SKM-1 treated with dmso at 0.1 percent for 144 hours (cell line): Measurements from ENCODE around the gene LAPTM4A.
"Not testable (repeated sequence)": the region's sequence is repeated elsewhere in the genome, so short reads cannot be mapped to it uniquely, and the experiment has no call there.

Source experiments
- DNase-seq: peaks from one replicate; lab custom pipeline; 2025; ENCODE audit not compliant: unreplicated experiment; lab: John Stamatoyannopoulos, UW

LAPTM4A gene

DNA sequence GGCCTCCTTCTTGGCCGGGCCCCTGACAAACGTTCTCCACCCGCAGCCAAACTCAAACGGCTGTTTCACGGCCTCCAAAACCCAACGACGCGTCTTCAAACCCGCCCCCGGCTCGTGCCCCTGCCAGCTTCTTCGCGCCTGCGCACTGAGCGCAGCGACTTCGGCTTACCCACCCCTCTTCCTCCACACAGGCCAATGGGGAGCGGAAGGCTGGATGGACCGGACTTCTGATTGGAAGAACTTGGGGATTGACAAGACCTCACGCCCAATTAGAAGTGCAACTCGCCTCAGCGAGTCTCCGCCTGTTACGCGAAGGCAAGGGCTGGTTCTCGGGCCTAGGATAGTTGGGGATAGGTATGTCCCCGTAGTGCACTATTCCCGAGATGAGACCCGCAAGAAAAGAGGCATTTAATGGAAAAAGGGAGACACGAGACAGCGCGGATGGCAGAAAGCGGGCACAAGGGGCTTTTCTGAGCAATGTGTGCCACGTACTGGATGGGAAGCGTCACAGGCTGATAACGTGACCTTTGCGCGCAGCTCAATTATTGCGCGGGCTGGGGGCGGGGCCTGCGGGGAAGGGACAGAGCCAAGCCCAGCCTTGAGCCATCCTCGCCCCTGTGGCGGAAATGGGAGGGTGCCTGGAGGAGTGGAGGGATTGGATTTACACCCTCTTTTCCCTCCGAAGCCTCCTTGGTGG, at the start of gene LAPTM4A:
TSS of gene LAPTM4A (minus strand) at position 97 of the 697 bp plus-strand sequence. CDS start 108 bp downstream, outside the sequence.
- peak; percentile 98 for DNase-seq

DNA sequence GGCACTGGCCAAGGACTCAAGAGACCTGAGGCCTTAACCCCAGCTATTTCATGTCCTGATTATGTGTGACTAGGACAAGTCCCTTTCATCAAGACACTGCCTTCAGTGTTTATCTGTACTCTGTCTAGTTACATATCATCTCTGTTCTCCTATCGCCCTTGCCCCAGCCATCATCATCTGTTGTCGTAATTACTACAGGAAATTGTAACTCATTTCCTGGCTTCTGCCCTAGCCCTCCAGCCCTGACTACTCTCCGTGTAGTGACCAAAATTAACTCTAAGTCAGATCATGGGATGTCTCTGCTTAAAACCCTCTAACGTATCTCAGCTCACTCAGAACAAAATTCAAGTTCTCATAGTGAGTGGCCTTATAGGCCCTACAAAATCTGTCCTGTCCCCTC, 49.3 kb upstream of the LAPTM4A start:
- DNase-seq: no peak

DNA sequence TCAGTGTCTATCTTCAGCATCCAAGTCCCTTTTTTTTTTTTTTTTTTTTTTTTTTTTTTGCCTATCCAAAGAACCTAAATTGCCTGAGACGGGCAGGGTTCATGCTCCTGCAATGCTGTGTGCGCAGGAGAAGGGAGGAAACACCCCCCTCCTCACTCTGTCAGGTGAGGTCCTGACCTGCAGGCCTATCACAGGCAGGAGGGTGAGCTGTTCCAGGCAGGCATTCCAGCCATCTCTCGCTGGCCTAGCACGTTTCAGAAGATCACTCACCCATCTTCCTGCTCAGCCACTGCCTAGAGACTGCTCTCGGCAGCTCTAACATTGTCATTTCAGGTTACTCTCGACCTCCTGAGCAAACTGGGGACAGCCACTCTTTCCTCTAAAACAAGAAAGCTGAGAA, 48.4 kb upstream of the LAPTM4A start:
- no peak for DNase-seq

DNA sequence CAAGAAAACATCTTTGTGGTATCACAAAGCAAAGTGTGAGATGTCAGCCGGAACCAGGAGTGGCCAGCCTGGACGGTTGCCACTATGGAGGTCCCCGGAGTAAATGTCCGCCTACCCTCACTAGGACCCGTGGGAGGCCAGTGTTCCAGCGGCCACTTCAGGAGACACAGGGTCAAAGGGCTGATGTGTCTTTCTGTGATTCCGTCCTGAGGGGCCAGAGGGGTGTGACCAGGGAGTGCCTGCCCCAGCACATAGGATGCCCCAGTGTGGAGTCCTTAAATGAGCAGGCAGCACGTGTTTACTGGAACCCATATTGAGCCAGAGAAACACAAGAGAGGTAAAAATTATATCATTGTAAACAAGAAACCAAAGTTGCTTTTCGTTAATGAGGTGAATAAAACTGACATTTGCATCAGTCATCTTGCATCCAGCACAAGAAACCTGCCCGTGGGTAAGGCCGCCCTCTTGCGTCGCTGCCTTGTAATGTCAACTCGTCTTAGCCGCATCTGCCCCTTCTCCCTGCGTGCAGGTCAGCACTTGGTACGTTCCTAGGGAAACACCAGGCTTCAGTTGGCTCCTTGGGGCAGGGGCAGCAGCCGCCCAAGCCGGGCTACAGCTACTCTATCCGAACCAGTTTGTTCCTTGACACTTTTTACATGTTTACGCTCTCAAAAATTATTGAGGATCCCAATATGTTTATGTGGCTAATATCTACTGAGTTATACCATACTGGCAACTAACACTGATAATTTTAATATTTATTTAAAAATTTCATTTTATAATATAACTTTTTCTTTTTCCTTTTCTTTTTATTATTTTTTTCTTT, 46.7 kb upstream of the LAPTM4A start:
- peak; percentile 83 for DNase-seq

DNA sequence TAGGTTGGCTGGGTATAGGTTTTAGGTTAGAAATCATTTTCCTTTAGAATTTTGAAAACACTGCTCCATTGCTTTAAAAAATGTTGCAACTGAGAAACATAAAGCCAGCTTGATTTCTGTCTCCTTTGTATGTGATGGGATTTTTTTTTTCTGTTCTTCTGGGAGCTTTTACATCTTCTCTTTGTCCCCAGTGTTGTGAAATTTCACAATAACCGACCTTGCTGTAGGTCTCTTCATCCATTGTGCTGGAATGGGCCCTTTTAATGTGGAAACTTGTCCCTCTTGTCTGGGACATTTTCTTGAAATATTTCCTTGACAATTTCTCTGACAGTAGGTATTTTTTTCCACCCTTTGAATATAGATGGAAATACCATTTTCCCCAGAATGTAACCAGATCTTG, 44.0 kb upstream of the LAPTM4A start:
- DNase-seq: no peak

DNA sequence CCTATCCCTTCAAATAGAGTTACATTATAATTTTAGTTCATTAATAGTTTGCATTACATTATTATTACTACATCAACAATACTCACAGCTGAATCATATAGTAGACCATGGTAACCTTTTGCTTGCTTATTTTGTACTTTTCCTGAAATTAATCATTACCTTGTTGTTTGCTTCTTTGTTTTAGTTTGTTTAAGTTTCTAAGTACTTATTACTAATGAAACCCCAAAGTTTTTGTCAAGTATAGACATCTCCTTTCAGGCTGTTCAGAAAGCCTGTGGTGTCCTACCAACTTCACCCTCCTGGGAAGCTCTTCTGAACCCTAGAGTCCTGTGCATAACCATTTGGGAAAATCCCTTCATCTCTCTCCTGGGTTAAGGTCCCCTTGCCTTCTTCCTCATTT, 43.5 kb upstream of the LAPTM4A start:
- DNase-seq: no peak

DNA sequence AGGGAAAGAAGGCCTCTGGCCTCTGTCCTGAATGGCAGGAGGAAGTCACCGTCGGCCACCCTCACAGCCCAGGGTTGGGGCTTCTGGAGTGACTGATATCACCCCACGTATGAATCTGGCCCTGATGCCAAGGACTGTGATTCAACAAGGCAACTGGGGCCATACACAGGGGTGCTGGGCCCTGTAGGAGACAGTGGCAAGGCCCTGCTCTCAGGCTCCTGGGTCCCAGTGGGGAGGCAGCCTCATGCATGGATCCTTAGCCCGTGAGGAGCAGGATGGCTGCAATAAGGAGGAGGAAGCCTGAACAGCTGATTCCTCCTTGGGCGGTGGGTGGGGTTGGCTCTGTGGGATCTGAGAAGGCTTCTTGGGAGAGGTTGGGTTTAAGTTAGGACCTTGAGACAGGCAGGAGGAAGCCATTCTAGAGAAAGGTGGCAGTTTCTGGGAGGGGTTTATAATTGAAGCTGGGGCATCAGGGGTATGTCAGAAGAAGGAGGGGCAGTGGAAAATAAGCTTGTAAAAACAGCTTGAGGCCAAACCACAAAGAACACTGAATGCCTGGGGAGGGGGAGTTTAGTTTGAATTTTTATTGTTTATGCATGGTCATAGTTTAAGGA, 42.8 kb upstream of the LAPTM4A start:
- no peak for DNase-seq

DNA sequence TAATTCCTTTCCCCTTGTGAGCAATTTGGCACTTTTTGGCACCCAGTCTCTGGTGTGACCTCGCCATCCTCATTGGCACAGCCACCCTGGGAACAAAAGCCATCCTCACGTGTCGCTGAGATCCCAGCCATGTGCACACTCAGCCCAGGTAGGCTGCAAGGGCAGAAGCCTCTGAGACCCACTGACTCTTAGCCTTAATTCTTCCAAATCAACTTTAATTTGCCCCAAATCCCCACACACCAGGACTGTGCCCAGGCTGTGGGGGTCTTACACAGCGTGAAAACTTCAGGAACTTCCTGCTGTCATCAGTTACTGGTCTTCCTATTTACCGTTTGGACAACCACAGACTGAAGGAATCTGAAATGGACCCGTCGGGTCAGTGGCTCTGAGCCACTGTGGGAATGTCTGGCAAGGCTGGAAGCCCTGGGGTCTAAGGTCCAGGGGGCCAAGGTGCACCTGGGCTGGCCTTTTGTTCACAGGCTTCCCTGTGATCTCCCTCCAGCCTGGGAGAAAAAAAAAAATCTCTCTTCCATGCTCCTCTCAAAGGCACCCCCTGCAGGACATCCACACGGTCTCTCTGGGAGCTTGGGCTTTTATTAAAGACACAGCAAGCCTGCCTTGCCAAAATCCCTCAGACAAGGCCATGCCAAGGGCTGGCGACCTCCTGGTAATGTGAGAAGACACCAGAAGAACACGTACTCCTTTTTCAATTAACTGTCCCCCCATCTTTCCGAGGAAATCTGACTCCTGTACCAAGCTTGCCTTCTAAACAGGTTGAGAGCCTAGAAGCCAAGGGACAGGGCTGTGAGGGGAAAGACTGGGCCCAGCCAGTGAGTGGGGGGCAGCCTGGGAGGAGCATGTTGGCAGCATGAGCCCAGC, 42.1 kb upstream of the LAPTM4A start:
- DNase-seq: no peak

DNA sequence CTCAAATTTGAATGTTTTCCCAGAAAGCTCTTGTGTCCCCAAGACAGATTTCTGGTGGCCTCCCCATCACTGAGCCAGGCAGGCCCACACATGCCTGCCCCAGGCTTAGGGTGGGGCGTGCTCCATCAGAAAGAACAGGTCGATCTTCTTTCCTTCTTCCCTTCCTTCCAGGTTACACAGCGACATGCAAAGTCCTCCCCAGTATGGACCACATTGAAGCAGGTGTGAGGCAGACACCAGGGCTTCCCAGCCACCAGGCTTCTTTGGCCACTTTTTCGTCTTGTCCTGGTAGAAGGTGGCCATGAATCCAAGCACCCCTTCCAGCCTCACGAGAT, 41.4 kb upstream of the LAPTM4A start:
- DNase-seq: no peak

DNA sequence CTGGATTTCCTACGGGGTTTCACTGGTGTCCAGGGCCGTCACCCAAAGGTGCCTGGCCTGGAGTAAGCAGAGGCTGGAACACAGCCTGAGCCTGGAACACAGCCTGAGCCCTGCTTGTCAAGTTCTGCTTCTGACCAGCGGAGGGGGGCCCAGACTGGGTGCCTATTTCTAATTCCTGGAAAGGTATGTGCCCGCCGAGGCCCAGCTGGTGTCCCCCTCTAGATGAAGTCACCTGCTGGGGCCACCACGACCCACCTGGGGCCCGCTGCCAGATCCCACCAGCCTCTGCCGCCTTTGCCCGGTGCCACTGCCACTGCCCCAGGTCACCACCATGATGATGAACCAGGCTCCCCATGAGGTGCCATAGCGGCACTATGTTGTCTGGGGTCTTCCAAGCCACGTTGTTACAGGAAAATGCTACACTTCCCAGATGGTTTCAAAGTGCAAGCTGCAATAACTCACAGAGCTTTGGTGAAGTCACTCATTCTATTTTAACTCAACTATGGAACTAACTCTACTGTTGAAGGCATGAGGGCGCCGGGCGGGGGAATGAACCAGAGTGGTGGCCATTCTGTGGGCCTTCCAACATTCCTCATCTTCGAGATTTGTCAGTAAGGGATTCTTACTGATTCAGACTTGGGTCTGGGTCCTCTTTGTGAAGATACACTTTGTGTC, 40.9 kb upstream of the LAPTM4A start:
- DNase-seq: no peak

DNA sequence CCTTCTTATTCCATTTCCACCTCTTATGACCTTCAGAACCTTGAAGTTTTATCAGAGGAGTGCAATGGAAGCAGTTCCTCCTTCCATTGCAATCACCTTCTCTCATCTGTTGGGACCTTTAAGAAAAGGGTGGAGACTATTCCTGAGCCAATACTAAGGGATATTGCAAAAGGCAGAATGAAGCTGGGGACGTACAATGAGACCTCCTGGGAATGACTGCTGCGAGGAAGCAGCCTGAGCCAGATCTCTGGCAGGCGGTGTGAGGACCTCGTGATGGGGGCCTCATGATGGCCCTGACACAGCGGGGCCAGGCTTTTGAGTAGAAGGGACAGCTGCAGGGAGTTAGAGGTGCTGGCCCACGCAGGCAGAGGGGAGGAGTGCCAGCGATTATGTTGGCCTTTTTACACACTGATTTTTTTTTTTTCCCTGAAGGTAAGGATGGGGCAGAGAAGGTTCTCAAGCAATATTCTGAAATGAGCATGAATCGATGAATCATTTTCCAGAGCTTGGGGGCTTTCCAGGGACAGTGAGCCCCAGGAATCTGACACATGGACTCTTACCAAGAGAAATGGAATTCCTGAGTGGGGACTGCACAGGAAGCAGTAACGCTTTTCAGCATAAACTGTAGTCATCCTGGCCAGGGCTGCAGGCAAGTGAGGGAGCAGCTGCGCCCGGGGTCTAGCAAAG, 40.0 kb upstream of the LAPTM4A start:
- no peak for DNase-seq

DNA sequence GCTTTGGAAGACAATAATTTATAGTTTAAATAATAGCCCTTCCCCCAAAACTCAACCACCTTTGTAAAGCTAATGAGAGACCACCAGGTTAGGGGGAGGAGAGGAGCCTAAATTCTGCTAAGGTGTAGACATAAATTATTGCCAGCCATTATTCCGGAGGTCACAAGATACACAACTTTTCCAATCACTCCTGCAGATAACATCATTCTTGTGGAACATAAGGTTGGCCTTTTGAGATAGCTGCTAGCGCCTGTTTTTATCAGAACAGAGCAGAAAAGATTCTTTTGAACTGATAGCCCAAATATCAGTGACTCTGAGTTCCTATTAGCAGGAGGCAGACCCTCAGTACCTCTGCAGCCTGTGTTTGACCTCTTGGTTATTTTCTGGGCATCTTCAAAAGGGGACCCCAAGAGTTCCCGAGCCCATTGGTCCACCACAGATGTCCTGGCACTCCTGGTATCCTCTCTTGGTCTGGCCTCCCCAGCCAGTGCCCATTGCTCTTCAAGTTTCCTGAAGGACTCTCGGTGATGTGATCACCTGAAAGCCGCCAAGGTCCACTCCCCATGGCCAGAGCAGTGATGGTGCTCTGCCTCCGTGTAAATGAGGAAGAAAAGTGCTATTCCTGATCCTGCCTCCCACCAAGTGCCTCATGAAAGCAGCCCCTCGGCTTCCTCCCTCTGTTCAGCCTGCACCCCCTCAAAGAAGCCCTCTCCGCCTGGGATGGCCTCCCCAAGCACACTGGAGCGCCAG, 38.5 kb upstream of the LAPTM4A start:
- DNase-seq: no peak

DNA sequence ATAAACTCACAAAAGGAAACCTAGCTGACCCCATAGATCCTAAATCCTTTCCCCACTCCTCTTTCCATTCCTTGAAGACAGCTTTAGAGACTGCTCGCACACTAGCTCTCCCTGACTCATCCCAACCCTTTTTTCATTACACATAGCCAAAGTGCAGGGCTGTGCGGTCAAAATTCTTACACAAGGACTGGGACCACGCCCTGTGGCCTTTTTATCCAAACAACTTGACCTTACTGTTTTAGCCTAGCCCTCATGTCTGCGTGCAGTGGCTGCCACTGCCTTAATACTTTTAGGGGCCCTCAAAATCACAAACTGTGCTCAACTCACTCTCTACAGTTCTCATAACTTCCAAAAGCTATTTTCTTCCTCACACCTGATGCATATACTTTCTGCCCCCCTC, 34.5 kb upstream of the LAPTM4A start:
- not testable (repeated sequence) for DNase-seq

DNA sequence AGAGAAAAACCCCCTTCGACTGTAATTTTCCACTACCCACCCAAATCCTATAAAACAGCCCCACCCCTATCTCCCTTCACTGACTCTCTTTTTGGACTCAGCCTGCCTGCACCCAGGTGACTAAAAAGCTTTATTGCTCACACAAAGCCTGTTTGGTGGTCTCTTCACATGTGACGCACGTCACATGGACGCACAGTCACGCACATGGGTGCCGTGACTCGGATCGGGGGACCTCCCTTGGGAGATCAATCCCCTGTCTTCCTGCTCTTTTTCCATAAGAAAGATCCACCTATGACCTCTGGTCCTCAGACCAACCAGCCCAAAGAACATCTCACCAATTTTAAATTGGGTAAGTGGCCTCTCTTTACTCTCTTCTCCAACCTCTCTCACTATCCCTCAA, 31.4 kb upstream of the LAPTM4A start:
- not testable (repeated sequence) for DNase-seq

DNA sequence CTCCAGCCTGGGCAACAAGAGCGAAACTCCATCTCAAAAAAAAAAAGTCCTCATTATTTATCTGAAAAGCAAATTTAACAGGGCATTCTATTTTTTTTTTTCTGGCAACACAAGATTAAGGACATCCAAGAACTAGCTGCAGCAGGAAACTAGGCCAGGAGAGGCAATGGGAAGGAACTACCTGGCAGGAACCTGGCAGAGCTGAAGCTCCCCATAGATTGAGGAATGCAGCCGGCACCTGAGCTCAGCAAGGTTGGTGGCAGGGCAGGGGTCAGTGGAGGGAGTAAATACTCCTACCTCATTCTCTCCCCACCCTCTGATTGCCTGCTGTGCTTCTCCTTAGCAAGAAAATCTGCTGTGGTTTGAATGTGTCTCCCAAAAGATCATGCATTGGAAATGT, 30.4 kb upstream of the LAPTM4A start:
- no peak for DNase-seq

DNA sequence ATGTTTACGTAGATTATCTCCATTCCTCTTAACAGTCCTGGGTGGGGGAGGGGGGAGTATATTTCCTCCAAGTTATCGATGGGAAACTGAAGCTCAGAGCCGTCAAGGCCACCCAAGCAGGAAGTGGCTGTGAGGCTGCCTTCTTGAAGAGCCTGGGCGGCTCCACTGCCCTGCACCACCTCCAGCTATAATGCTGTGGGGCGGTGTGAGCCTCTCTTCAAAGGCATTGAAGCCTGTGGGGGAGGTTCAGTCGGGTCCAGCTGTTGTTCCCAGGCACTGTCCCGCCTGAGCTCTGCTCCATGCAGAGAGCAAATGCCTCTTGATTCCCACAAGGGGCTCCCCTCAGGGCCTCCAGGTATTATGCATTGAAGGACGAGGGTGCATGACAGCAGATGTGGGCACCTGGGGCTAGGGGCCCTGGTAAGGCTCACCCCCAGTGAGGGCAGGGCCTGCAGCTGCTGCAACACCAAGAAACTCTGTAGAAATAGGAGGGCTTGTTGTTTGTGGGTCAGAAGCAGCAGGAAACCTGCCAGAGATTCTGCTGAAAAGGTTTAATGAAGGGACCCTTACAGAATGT, 29.5 kb upstream of the LAPTM4A start:
- no peak for DNase-seq

DNA sequence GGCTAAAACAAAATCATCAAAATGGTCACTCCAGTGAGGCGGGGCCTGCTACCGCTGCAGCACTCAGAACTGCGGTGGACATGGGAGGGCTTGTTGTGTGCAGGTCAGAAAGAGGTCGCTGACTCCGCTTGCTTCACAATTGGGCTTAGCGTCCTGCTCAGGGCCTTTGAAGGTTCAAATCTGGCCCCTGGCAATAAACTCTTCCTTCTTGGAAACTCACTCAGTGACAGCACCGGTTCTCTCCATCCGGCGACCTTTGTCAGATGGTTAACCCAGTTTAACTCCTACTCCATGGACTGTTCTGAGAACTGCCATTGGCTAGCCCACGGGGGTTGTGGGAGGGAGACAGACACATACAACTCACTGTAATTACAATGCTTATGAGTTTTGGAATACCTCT, 29.0 kb upstream of the LAPTM4A start:
- no peak for DNase-seq

DNA sequence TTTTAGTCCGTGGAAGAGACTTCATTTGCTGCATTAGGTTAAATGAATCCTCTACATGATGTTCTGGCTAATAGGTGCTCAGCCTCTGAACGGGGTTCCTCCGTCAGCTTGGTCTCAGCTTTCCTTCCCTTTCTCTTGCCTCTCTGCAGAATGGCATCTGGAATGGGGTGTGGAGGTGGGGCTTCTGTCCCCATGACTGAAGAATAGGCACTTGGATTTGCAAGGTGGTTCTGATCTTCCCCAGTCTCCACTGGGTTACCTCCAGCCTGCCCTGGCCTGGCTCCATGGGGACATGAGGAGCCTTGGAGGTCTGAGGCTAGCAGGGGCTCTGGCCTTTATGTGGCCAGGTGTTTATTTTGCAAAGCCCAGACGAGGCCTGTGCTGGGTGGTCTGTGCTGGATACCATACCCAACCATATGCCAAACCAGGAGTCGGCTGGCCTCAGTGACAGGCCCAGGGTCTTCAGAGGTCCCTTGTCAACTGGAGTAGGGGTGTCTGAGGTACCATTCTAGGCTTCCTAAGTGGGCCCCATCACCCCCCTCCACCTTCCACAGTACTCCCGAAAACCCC, 28.2 kb upstream of the LAPTM4A start:
- DNase-seq: no peak
